T-helper 1 cell (primary cell): ENCODE data around the gene ATP11A.
"Not testable (repeated sequence)": the region's sequence is repeated elsewhere in the genome, so short reads cannot be mapped to it uniquely, and the experiment has no call there.

Experiments
- DNase-seq, 5 donors: peaks; one replicate each; pipeline ENCODE4 v3.0.0-alpha.2; 2012 to 2020

The ATP11A gene

GRCh38 chr13:112844411-112844810 is 154.6 kb downstream of the ATP11A start:
- DNase-seq: no peak

GRCh38 chr13:112844879-112845278 is 155.0 kb downstream of the ATP11A start:
- no peak for DNase-seq

- DNase-seq: no peak
Observed at GRCh38 chr13:112845511-112846144, 155.8 kb downstream of the ATP11A start.

GRCh38 chr13:112846411-112847115 is 156.7 kb downstream of the ATP11A start:
- no peak for DNase-seq

- no peak for DNase-seq
Observed at GRCh38 chr13:112849500-112849899, 159.7 kb downstream of the ATP11A start.

- DNase-seq: no peak
Observed at GRCh38 chr13:112850273-112850672, 160.4 kb downstream of the ATP11A start.

GRCh38 chr13:112851107-112852038 is 161.5 kb downstream of the ATP11A start:
- DNase-seq: no peak

- no peak for DNase-seq
Observed at GRCh38 chr13:112852392-112852791, 162.6 kb downstream of the ATP11A start.

GRCh38 chr13:112852808-112853207 is 163.0 kb downstream of the ATP11A start:
- DNase-seq: no peak

- DNase-seq: no peak
Observed at GRCh38 chr13:112854321-112854720, 164.5 kb downstream of the ATP11A start.

GRCh38 chr13:112855859-112856258 is 166.0 kb downstream of the ATP11A start:
- DNase-seq: no peak

GRCh38 chr13:112857914-112858490 is 168.2 kb downstream of the ATP11A start:
- no peak for DNase-seq

- DNase-seq: no peak
Observed at GRCh38 chr13:112859128-112859816, 169.4 kb downstream of the ATP11A start.

- DNase-seq: no peak
Observed at GRCh38 chr13:112859817-112860190, 170.0 kb downstream of the ATP11A start.

GRCh38 chr13:112861876-112862615 is 172.2 kb downstream of the ATP11A start:
- no peak for DNase-seq

- not testable (repeated sequence) for DNase-seq
Observed at GRCh38 chr13:112863356-112863755, 173.5 kb downstream of the ATP11A start.

GRCh38 chr13:112865478-112865877 is 175.6 kb downstream of the ATP11A start:
- not testable (repeated sequence) for DNase-seq

- no peak for DNase-seq
Observed at GRCh38 chr13:112867301-112867711, 177.5 kb downstream of the ATP11A start.

- DNase-seq: no peak
Observed at GRCh38 chr13:112868308-112868707, 178.5 kb downstream of the ATP11A start.

- DNase-seq: no peak
Observed at GRCh38 chr13:112869202-112870050, 179.6 kb downstream of the ATP11A start.

GRCh38 chr13:112870051-112870331 is 180.2 kb downstream of the ATP11A start:
- no peak for DNase-seq
